ENCODE results near the gene PTGS1.

The PTGS1 gene

GRCh38 chr9:122368642-122369041 is 2.2 kb upstream of the PTGS1 start:
- TF ChIP-seq CTCF (IDR thresholded peaks at IDR 0.05) (no peak), ZFX (IDR thresholded peaks at IDR 0.05; ENCODE audit: borderline replicate concordance) (no peak)
- no peak overlapping the region for H3K27ac ChIP-seq

- TF ChIP-seq CTCF (IDR thresholded peaks at IDR 0.05): no peak
- TF ChIP-seq ZFX (IDR thresholded peaks at IDR 0.05; ENCODE audit: borderline replicate concordance): no peak
- no peak overlapping the region for H3K27ac ChIP-seq
Measured at GRCh38 chr9:122370303-122370702, 521 bp upstream of the PTGS1 start.

- H3K27ac ChIP-seq: no peak overlapping the region
- no peak for TF ChIP-seq CTCF (IDR thresholded peaks at IDR 0.05)
- no peak for TF ChIP-seq ZFX (IDR thresholded peaks at IDR 0.05; ENCODE audit: borderline replicate concordance)
Measured at GRCh38 chr9:122371846-122372245, 1.0 kb downstream of the PTGS1 start.

GRCh38 chr9:122372856-122373845 is 2.3 kb downstream of the PTGS1 start:
- TF ChIP-seq CTCF (IDR thresholded peaks at IDR 0.05): no peak
- no peak for TF ChIP-seq ZFX (IDR thresholded peaks at IDR 0.05; ENCODE audit: borderline replicate concordance)
- H3K27ac ChIP-seq: no peak overlapping the region

GRCh38 chr9:122374885-122375420 is 4.1 kb downstream of the PTGS1 start:
- TF ChIP-seq CTCF (IDR thresholded peaks at IDR 0.05) (no peak), ZFX (IDR thresholded peaks at IDR 0.05; ENCODE audit: borderline replicate concordance) (no peak)
- no peak overlapping the region for H3K27ac ChIP-seq

- TF ChIP-seq CTCF (IDR thresholded peaks at IDR 0.05): no peak
- no peak for TF ChIP-seq ZFX (IDR thresholded peaks at IDR 0.05; ENCODE audit: borderline replicate concordance)
- H3K27ac ChIP-seq: no peak overlapping the region
Measured at GRCh38 chr9:122376796-122377195, 6.0 kb downstream of the PTGS1 start.

All from 22Rv1 (cell line).